HG02588 (cell line): ENCODE results near the gene EFCAB3.
"Not testable (repeated sequence)": the region's sequence is repeated elsewhere in the genome, so short reads cannot be mapped to it uniquely, and the experiment has no call there.

ENCODE experiments used
- ATAC-seq: cut with Tn5 transposase; IDR thresholded peaks from one replicate; pipeline ENCODE4 v1.9.1; 2021; ENCODE audit warnings: mild to moderate bottlenecking, moderate library complexity; ENCODE audit not compliant: unreplicated experiment

EFCAB3 gene

DNA sequence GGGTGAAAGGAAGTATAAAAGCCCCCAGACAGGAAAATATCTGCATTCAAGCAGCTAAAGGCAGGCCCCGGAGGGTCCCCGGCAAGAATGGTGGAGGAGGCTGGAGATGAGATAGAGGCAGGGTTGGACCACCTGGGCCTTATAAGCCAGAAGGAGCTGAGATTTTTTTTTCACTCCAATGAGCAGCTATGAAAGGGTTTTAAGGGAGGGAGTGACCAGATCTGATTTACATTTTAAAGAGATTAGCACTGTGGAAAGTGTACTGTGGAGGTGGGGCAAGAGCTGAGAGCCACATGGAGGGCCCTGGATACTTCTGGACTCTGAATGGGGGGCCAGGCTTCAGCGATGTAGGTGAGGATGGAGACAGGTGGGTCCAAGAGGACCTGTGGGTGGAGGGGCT is 84.1 kb downstream of the EFCAB3 start:
- not testable (repeated sequence) for ATAC-seq

DNA sequence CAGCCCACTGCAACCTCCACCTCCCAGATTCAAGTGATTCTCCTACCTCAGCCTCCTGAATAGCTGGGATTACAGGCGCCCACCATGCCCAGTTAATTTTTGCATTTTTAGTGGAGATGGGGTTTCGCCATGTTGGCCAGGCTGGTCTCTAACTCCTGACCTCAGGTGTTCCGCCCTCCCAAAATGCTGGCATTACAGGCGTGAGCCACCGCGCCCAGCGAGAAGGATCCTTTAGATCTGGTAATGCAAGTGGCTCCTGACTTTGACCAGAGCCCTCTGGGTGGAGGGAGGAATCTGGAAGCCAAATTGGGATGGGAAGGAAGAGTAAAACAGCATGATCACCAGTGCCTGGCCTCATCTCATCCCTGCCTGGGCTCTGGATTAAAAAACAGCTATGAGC is 84.9 kb downstream of the EFCAB3 start:
- not testable (repeated sequence) for ATAC-seq
